Umbilical cord (tissue), 2 donors: ENCODE measurements around the gene ERMP1. TPM values are rescaled to one million over a fixed set of nuclear protein-coding genes. Genes with fewer than 3 reads are reported as not detected.
"Not testable (repeated sequence)": the region's sequence is repeated elsewhere in the genome, so short reads cannot be mapped to it uniquely, and the experiment has no call there.

ENCODE experiments used
- DNase-seq: peaks from one replicate; pipeline ENCODE4 v3.0.0-alpha.2; 2015; ENCODE audit warnings: low spot score
- total RNA-seq: library from RNA; depleted of rRNA; stranded (reverse); fragments of >200 nt; gene quantifications from one replicate; pipeline ENCODE4 v1.2.3, GENCODE V29; 2014; ENCODE audit warnings: low replicate concordance; ENCODE audit not compliant: insufficient read depth

ERMP1 gene
- total RNA-seq, 1 donor from 2014 or later, result 12.0 TPM

DNA sequence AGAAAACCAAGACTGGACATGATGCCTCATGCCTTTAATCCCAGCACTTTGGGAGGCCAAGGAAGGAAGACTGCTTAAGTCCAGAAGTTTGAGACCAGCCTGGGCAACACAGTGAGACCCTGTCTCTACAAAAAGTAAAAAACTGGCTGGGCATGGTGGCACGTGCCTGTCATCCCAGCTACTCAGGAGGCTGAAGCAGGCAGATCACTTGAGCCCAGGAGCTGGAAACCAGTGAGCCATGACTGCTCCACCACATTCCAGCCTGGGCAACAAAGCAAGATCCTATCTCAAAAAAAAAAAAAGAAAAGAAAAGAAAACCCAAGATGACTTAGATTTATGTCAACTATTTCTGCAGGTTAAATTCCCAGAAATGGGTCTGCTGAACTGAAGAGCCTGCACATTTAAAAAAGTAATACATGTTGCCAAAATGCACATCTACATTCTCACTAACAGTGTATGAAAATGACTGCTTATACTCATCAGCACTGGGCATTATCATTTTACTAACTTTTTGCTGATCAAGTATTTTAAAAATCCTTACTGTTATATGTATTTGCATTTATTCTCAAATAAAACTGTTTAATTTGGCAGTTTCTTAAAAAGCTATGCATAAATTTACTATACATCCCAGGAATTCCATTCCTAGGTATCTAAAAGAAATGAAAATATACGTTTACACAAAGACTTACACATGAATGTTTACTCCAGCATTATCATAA is 14.3 kb downstream of the ERMP1 start:
- no peak for DNase-seq

DNA sequence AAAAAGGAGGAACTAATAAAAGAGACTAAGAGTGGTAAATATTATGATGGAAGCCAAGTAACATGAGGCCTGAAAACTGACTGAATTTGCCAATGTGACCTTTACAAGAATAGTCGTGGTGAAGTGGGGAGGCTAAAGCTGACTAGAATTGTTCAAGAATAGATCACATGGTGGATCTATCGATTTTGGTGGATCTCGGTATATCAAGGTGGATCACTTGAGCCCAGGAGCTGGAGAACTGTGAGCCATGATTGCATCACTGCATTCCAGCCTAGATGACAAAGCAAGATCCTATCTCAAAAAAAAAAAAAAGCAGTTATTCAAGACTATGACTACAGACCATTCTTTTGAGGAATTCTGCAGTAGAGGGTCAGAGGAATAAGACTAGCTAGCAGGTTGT is 15.1 kb downstream of the ERMP1 start:
- DNase-seq, result no peak

DNA sequence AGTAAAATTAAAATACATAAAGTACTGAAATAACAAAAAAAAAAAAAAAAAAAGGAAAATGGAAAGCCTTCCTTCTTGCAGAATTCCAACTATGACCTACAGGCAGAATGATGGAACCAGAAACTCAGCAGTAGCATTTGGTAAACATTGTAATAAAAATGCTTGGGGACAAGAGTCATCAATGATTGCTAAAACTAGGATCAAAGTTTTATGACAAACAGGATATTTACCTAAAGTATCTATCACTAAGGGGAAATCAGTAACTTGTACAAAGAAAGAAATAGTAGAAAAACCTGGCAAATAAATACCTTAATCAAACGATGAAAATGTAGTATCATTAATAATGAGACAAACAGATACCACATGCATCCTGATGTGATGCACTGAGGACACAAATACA is 17.5 kb downstream of the ERMP1 start:
- DNase-seq, result no peak

DNA sequence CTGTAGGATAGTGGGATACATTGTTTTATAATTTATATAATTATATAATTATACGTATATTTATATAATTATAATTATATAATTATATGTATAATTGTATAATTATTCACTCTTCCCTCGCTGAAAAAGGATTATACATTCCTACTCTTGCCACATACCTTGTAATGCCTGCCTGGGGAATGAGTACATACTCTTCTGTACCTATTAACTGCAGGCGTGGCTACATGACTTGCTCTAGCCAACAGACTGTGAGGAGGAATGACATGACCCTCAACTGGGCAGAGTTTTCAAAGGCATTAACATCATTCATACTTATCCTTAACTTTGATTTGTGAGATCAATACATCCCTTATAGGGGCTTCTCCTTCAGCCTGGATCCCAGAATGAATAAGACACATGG is 19.1 kb downstream of the ERMP1 start:
- no peak for DNase-seq

DNA sequence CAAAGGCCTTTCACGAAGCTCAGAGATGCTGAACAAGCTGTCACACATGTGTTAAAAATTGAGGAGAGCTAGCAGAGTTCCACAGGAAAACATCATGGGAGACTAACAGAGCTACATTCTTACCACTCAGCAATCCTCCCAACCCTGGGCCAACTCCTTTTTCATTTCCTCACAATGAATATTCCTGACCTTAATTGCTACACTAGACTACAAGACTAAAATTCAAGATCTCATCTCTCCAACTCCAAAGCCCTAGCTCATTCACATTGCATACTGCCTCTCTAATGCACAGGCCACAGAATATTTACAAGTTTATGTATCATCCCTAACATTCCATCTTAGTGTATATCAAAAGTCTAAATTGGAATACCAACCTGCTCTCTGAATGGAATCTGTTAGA is 21.2 kb downstream of the ERMP1 start:
- DNase-seq, result no peak

DNA sequence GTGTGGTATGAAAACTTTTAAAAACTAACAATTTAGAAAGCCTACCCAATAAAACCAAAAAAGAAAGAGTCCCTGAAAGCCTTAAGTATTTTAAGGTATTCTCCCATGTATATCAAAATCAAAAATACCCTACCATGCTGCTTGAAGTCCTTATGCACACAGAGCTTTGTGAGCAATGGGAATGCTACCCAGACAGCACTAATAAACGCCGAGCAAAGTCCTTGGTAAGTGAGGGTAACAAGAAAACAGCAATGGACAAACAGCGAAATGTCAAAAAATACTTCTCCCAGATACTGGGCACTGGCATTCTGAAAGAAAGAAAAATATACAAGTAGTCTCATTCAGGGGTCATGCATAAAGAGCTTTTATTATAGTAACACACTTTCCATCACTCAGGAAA is 27.4 kb downstream of the ERMP1 start:
- no peak for DNase-seq

DNA sequence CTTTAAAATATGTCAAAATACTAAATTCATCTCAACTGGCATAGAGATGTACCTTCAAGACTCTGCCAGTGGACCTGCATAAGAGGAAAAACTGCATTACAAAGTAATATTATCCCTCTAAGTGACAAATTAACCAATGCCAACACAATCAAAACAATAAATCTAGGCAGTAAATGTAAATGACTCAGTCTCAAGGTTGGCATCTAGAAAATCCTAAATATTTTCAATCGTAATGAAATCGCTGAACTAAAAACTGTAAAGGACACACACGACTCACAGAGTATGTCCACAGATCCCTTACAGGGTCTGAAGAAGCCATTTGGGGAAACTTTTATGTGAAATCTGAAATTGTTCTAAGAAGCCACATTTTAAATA is 31.2 kb downstream of the ERMP1 start:
- DNase-seq, result no peak

DNA sequence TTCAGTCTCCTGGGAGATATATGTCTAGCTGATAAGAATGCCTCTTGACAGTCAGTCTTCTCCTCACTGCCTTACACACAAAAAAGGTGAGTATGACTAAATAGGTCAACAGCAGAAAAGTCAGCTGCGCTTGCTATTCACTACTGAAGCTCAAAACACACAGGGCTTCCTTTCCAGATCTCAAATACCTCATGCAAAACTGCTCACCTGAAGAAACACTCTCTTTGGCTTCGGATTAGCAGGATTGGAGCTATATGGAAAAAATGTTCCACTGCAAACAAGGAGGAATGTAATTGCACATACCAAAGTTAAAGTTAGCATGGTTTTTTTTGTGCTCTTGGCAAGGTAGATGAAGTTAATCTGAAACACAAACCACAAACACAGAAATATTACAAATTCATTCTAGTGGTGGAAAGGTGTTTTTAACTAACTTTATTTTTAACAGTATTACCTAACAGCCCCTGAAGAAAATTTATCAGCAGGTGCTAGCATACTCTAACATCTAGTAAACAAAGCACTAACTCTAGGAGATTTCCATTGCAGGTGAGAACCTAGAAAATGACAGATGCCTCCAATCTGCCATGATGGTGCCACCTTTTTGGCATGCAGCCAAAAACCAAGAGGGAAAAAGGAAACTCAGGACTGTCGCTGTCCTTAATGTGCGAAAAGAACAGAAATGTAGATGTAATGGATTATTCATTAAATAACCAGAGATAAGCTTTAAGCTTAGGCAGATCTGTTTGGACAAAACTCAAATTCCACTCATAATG is 31.8 kb downstream of the ERMP1 start:
- no peak for DNase-seq

DNA sequence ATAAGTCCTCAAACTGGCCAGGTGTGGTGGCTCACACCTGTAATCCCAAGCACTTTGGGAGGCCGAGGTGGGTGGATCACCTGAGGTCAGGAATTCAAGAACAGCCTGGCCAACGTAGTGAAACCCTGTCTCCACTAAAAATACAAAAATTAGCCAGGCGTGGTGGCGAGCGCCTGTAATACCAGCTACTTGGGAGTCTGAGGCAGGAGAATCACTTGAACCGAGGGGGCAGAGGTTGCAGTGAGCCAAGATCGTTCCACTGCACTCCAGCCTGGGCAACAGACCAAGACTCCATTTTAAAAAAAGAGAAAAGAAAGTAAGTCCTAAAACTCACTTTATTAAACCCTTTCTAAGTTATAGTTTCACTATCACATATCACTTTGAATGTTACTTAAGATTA is 32.5 kb downstream of the ERMP1 start:
- not testable (repeated sequence) for DNase-seq

DNA sequence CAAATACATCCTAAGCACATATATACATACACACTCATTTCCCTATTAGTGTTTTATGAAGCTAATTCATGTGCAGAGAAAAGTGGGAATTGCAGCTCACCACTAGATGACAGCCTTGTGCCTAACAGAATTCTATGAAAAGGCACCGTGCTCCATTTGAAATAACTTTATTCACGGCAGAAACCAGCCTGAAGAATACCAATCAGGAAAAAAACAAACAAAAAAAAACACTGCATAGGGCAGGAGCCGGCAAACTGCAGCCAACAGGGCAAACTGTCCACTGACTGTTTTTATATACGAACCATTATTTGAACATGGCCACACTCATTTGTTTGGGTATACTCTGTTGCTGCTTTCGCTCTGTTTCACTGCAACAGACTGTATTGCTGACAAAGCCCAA is 33.6 kb downstream of the ERMP1 start:
- peak; percentile 52 for DNase-seq

DNA sequence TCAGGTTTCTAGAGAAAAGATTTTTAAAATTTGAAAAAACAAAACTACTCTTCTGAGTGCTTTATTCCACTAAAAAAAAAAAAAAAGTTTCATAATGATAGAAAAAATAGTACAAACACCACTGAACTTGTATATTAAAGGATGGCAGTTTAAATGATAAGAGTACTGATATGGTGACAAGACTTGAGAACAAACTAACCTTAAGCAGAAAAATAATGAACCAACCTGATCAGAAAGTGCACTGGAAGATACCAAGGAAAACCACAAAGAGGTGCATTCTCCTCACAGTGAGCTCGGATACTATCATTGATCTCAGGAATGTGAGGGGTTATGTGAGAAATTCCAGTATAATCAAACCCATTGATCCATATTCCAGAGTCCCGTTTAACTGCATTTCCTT is 34.3 kb downstream of the ERMP1 start:
- DNase-seq, result no peak

DNA sequence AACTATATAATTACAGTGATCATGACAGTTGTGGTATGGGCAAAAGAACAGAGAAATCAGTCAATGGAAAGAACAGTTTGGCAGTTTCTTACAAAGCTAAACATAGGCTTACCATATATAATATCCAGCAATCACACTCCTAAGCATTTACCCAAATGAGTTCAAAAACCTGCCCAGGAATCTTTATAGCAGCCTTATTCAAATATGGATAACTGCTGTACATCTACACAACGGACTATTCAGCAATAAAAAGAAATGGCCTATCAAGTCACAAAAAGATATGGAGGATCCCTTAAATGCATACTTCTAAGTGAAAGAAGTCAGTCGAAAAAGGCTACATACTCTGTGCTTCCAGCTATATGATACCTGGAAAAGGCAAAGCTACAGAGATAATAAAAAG is 36.6 kb downstream of the ERMP1 start:
- DNase-seq, result no peak

DNA sequence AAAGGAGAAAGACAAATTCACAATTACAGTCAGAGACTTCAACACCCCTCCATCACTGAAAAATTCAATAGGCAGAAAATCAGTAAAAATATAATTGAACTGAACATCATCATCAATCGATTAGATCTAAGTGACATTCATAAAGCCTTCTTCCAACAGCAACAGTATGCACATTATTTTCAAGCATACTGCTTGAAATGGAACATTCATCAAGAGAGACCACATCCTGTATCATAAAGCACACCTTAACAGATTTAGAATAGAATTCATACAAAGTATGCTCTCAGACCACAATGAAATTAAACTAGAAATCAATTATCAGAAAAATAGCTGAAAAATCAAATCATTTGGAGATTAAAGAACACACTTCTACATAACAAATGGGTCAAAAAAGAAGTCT is 39.1 kb downstream of the ERMP1 start:
- DNase-seq, result no peak

DNA sequence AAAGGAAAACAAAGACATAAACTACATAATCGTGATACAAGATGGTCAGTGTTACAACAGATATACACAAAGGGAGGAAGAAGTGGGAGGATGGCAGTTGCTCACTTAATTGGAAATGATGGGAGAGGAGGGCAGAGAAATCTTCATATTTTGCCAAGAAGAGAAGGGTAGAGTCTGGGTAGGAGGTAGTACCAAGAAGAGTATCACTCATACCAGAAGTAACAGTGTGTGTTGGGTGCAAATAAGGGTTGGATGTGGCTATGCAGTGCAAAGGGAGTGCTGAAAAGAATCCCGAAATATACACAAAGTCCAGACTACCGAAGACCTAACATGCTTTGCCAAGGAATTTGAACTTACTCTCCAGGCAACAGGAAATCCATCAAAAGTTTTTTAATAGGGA is 41.0 kb downstream of the ERMP1 start:
- no peak for DNase-seq

DNA sequence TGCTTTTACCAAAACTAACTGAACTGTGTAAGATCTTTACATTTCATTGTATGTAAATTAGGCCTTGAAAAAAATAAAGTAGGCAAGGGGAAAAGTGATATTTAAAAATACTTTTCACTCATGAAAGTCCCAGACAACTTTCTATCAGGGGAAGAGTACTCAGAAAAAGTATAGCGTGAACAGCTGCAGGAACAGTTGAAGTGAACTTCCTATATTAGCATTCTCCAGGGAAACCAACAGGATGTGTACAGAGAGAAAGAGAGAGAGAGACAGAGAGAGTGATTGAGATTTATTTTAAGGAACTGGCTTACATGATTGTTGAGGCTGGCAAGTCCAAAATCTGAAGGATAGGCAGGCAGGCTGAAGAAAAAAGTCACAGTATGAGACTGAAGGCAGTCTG is 42.0 kb downstream of the ERMP1 start:
- no peak for DNase-seq

DNA sequence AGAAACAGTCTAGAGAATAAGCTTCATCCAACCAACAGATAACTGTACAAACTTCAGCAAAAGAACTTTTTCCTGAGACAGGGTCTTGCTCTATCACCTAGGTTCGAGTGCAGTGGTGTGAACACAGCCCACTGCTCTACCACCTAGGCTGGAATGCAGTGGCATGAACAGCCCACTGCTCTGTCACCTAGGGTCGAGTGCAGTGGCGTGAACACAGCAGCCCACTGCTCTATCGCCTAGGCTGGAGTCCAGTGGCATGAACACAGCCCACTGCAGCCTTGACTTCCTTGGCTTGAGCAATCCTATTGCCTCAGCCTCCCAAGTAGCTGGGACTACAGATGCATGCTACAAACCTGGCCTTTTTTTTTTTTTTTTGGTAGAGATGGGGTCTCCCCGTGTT is 43.4 kb downstream of the ERMP1 start:
- no peak for DNase-seq

DNA sequence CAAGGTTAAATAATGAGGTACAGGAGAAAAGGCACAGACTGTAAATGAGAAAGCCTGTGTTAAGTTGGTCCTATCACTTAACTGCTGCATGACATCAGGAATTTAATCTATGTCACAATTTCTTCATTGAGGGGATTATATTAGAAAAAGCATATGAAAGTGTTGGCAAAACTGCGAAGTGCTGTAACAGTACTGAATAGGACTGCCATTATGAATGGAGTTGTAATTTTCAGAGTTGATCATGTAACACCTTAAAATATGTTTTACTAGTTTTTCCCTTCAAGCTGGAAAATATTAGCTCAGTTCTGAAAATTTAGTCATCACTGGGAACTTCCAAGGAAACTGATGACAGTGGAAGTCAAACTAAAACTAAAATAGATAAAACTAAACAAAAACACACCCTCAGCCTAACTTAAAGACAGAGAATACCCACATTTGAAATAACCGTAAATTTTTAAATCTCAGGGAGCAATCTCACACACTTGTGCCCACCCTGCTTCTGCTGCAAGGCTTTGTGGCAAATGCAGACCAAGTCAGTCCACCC is 45.1 kb downstream of the ERMP1 start:
- no peak for DNase-seq

DNA sequence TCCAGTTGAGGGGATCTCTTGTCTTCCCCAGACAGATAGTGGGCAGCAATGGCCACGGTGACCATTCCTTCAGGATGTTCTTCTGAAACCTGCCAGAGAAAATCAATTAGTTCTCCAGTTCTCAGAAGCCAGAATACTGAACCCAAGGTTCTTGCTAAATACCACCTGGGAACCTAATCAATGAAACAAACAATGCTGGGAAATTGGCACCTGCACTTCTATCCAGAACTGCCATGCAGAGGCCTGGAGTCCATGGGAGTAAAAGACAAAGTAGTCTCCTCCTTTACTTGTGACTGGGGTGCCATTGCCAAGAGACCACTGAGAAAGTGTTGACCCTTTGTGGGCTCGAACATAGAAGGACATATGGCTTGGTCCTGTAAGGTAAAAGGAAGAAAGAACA is 45.7 kb downstream of the ERMP1 start:
- no peak for DNase-seq

DNA sequence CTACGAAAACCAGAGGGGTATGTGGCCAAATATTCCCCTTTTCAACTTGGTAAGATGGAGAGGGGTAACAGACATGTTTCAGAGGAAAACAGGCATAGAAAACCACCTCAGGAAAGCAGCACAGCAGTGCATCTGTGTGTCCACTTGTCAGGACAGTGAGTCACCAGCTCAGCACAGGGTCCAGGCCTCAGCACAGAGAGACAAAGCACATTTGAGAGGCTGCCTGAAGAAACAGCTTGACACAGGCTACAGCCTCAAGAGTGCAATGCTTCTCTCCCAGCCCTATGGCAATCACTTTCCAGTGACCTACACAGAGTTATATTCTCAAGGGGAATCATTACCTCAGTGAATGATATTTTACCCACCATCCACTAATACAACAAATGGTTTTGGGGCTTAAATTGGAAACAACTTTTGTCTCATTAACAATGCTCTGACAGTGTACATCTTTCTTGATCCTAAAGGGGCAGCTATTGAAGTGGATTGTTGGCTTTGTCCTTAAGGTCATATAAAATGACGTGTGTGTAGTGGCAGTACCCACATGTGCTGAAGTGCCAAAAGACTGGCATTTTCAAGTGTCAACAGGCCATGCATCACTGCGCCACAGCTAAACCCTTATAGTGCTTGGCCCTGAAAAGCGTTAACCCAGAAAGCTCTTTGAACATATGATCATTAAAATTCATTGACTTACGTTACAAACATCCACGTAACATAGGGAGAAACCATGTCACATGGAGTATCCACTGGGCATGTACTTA is 46.4 kb downstream of the ERMP1 start:
- no peak for DNase-seq

DNA sequence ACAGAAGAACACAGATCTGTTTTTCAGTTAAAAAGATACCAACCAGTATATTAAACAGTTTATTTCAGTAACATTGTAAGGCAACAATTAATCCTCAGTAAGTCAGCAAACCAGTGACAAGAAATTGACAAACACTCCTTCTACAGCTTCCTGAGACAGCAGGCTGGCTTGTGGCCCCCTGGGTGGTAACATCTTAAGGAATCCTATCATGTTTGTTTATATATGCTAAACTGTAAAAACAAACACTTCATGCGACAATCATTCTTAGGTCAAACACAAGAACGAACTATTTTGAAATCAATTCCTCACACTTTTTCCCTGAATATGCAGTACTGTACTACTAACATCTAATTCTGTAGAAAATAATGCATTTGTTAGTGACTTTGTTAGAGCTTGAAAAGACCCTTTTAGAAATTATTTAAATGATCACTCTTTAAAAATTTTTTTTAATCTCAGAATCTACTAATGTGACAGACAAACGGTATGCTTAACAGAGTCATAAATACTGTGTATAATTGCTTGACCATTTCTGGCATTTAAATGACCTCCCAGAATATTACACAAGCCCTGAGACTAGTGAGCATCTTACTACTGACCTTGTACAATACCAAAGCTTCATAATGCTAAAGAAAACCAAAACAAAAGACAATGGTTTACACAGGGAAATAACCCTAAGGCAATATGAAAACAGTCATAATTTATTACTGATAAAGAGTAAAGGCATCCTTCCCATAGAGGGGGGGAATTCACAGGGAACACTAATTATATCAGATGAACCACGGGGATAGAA is 48.2 kb downstream of the ERMP1 start:
- DNase-seq, result no peak

DNA sequence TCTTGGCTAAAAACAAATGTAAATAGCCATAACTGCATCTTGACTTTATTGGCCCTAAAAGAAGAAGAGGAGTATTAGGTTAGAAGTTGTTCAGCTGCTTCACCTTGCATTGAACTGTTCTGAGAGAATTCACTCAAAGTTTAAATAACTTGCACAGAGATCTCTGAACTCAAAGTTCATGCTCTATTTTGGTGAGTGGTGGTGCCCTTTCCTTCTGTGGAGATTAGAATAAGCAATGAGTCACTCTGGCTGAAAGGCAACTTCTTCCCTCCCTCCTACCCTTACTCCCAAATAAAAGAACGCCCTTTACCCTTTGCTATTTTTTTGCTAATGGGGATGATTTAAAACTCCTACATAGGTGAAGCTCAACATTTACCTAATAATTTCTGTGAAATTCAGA is 48.9 kb downstream of the ERMP1 start:
- DNase-seq, result no peak

DNA sequence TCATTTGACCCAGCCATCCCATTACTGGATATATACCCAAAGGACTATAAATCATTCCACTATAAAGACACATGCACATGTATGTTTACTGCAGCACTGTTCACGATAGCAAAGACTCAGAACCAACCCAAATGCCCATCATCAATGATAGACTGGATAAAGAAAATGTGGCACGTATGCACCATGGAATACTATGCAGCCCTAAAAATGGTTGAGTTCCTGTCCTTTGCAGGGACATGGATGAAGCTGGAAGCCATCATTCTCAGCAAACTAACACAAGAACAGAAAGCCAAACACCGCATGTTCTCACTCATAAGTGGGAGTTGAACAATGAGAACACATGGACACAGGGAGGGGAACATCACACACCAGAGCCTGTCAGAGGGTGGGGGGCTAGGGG is 49.5 kb downstream of the ERMP1 start:
- not testable (repeated sequence) for DNase-seq
